WTC11 (cell line): ENCODE measurements around the gene C3orf33. TPM values are rescaled to one million over a fixed set of nuclear protein-coding genes. Genes with fewer than 3 reads are reported as not detected.

Source experiments
- ATAC-seq: fragments of 200-7000 bp; cut with Tn5 transposase; 2 replicates; pipeline ENCODE4 v1.10.0; 2021; ENCODE audit warnings: mild to moderate bottlenecking, moderate library complexity
- CTCF ChIA-PET: fragments of 300-600 bp; sonication (Branson Sonifier 250); formaldehyde crosslinking; loops from one replicate; lab custom pipeline; 2021; ENCODE audit warnings: antibody characterized with exemption; lab: Charles Lee
- POLR2A ChIA-PET: fragments of 350-600 bp; sonication (Branson Sonifier 250); formaldehyde crosslinking; loops from one replicate; lab custom pipeline; 2021; ENCODE audit warnings: antibody characterized with exemption; lab: Charles Lee
- DNase-seq: peaks from one replicate; pipeline ENCODE4 v3.0.0; 2021; ENCODE audit warnings: low spot score
- H3K27ac Mint-ChIP-seq: 2 replicates; pipeline ENCODE4 v1.8.0; 2021; ENCODE audit warnings: mixed read lengths
- H3K27me3 Mint-ChIP-seq: 2 replicates; pipeline ENCODE4 v1.8.0; 2021; ENCODE audit warnings: low read depth, mild to moderate bottlenecking, moderate library complexity, mixed read lengths
- H3K36me3 Mint-ChIP-seq: 2 replicates; pipeline ENCODE4 v1.8.0; 2021; ENCODE audit warnings: mixed read lengths
- H3K4me1 Mint-ChIP-seq: 2 replicates; pipeline ENCODE4 v1.8.0; 2022; ENCODE audit warnings: mixed read lengths
- H3K4me3 Mint-ChIP-seq: 2 replicates; pipeline ENCODE4 v1.8.0; 2021; ENCODE audit warnings: mild to moderate bottlenecking, moderate library complexity, mixed read lengths
- H3K9me3 Mint-ChIP-seq: 2 replicates; pipeline ENCODE4 v1.8.0; 2021; ENCODE audit warnings: mixed read lengths
- AR ChIP-seq: fragments of 250-450 bp; sonication (Bioruptor Pico); IDR thresholded peaks from 2 replicates; pipeline ENCODE4 v1.9.0; 2021; ENCODE audit warnings: mild to moderate bottlenecking
- ATF2 ChIP-seq: sonication (generic); formaldehyde crosslinking; IDR thresholded peaks from 2 replicates; pipeline ENCODE4 v1.8.1; 2022; ENCODE audit warnings: low read depth, missing genetic modification reagents, borderline replicate concordance
- ATF3 ChIP-seq: sonication (generic); formaldehyde crosslinking; conservative IDR thresholded peaks from 2 replicates; pipeline ENCODE4 v1.8.1; 2022; ENCODE audit warnings: mild to moderate bottlenecking, missing genetic modification reagents
- CREM ChIP-seq: sonication (generic); formaldehyde crosslinking; IDR thresholded peaks from 2 replicates; pipeline ENCODE4 v1.8.1; 2022; ENCODE audit warnings: mild to moderate bottlenecking, missing genetic modification reagents, moderate library complexity
- E2F1 ChIP-seq: sonication (generic); formaldehyde crosslinking; IDR thresholded peaks from 2 replicates; pipeline ENCODE4 v1.8.0; 2022; ENCODE audit warnings: mild to moderate bottlenecking, missing genetic modification reagents
- FOXJ3 ChIP-seq: sonication (generic); formaldehyde crosslinking; IDR thresholded peaks from 2 replicates; pipeline ENCODE4 v1.9.0; 2021; ENCODE audit warnings: missing genetic modification reagents, mild to moderate bottlenecking, borderline replicate concordance
- GTF2I ChIP-seq: fragments of 250-450 bp; sonication (Bioruptor Pico); conservative IDR thresholded peaks from 2 replicates; pipeline ENCODE4 v1.4.0; 2021; ENCODE audit warnings: mild to moderate bottlenecking
- IRF2 ChIP-seq: sonication (generic); formaldehyde crosslinking; IDR thresholded peaks from 2 replicates; pipeline ENCODE4 v1.8.0; 2022; ENCODE audit warnings: low read depth, missing genetic modification reagents, borderline replicate concordance
- MXD4 ChIP-seq: fragments of 250-450 bp; sonication (Bioruptor Pico); IDR thresholded peaks from 2 replicates; pipeline ENCODE4 v1.8.0; 2021; ENCODE audit warnings: mild to moderate bottlenecking, moderate library complexity, borderline replicate concordance
- NFE2L1 ChIP-seq: sonication (generic); formaldehyde crosslinking; IDR thresholded peaks from 2 replicates; pipeline ENCODE4 v1.8.1; 2023; ENCODE audit warnings: missing genetic modification reagents
- NR3C1 ChIP-seq: sonication (generic); formaldehyde crosslinking; conservative IDR thresholded peaks from 2 replicates; pipeline ENCODE4 v1.8.1; 2023; ENCODE audit warnings: low read depth, mild to moderate bottlenecking, missing genetic modification reagents
- PRDM15 ChIP-seq: sonication (generic); formaldehyde crosslinking; IDR thresholded peaks from 2 replicates; pipeline ENCODE4 v1.8.0; 2022; ENCODE audit warnings: missing genetic modification reagents
- PREB ChIP-seq: sonication (generic); formaldehyde crosslinking; IDR thresholded peaks from 2 replicates; pipeline ENCODE4 v1.8.1; 2022; ENCODE audit warnings: mild to moderate bottlenecking, missing genetic modification reagents, moderate library complexity, borderline replicate concordance
- RELA ChIP-seq: sonication (generic); formaldehyde crosslinking; IDR thresholded peaks from 2 replicates; pipeline ENCODE4 v1.8.1; 2022; ENCODE audit warnings: missing genetic modification reagents, mild to moderate bottlenecking, borderline replicate concordance
- SOX15 ChIP-seq: fragments of 250-450 bp; sonication (Bioruptor Pico); IDR thresholded peaks from 2 replicates; pipeline ENCODE4 v1.9.0; 2021; ENCODE audit warnings: mild to moderate bottlenecking
- TCF7 ChIP-seq: sonication (generic); formaldehyde crosslinking; IDR thresholded peaks from 2 replicates; pipeline ENCODE4 v1.8.0; 2022; ENCODE audit warnings: mild to moderate bottlenecking, low read depth, missing genetic modification reagents, moderate library complexity
- ZMAT4 ChIP-seq: fragments of 250-450 bp; sonication (Bioruptor Pico); IDR thresholded peaks from 2 replicates; pipeline ENCODE4 v1.9.0; 2021; ENCODE audit warnings: mild to moderate bottlenecking
- ZNF219 ChIP-seq: sonication (generic); formaldehyde crosslinking; IDR thresholded peaks from 2 replicates; pipeline ENCODE4 v1.8.0; 2023; ENCODE audit warnings: missing genetic modification reagents, mild to moderate bottlenecking, borderline replicate concordance
- ZNF317 ChIP-seq: sonication (generic); formaldehyde crosslinking; IDR thresholded peaks from 2 replicates; pipeline ENCODE4 v1.8.1; 2023; ENCODE audit warnings: low read depth, mild to moderate bottlenecking, moderate library complexity, missing genetic modification reagents, borderline replicate concordance
- ZNF423 ChIP-seq: fragments of 250-450 bp; sonication (Bioruptor Pico); IDR thresholded peaks from 2 replicates; pipeline ENCODE4 v2.1.2; 2022; ENCODE audit warnings: mild to moderate bottlenecking, moderate library complexity
- ZNF512 ChIP-seq: sonication (generic); formaldehyde crosslinking; IDR thresholded peaks from 2 replicates; pipeline ENCODE4 v1.8.1; 2022; ENCODE audit warnings: missing genetic modification reagents, borderline replicate concordance
- total RNA-seq: library from RNA; stranded (reverse); gene quantifications from 3 replicates; pipeline ENCODE4 v1.2.3, GENCODE V29; 2021

The C3orf33 gene
- total RNA-seq, 1 experiment from 2014 or later, result 2.8 TPM

GRCh38 chr3:155763870-155764463, 42.1 kb downstream of the C3orf33 start (continued):
- TF ChIP-seq PRDM15 (CRISPR knock-in tag) (no peak), E2F1 (no peak), ZMAT4 (no peak), MXD4 (CRISPR knock-in tag) (no peak), IRF2 (CRISPR knock-in tag) (no peak), ATF3 (CRISPR knock-in tag) (no peak), FOXJ3 (no peak), NFE2L1 (CRISPR knock-in tag) (no peak)

- H3K4me1 Mint-ChIP-seq, result peaks cover 5% of the 10 kb centered on the region
- TF ChIP-seq TCF7 (CRISPR knock-in tag), result no peak
- no peak for TF ChIP-seq NR3C1 (CRISPR knock-in tag)
- TF ChIP-seq ZNF423 (CRISPR knock-in tag), result no peak
- TF ChIP-seq GTF2I (CRISPR knock-in tag), result no peak
- H3K4me3 Mint-ChIP-seq, result no peak overlapping the region
- H3K36me3 Mint-ChIP-seq, result peaks cover 4% of the 10 kb centered on the region
- H3K27ac Mint-ChIP-seq, result no peak overlapping the region; the same call in 1 of the 2 replicates
- H3K27me3 Mint-ChIP-seq, result no peaks in the 10 kb centered on the region
- DNase-seq (no peak), ATAC-seq (no peak)
- no peaks in the 10 kb centered on the region for H3K9me3 Mint-ChIP-seq
- POLR2A ChIA-PET, result no interaction called here
- CTCF ChIA-PET, result no interaction called here
Measured at GRCh38 chr3:155760653-155761052, 45.4 kb downstream of the C3orf33 start.

GRCh38 chr3:155757577-155757976, 48.5 kb downstream of the C3orf33 start:
- no peaks in the 10 kb centered on the region for H3K36me3 Mint-ChIP-seq
- H3K9me3 Mint-ChIP-seq, result no peaks in the 10 kb centered on the region
- CTCF ChIA-PET, result interaction anchor here (1.8 to 2.1 kb wide), 2 partner anchors 43 to 48 kb away, joined by 3 to 8 read pairs; partner anchors contain the start of gene C3orf33
- no peak overlapping the region for H3K27ac Mint-ChIP-seq
- H3K4me1 Mint-ChIP-seq, result peaks cover 4% of the 10 kb centered on the region
- no peak overlapping the region for H3K4me3 Mint-ChIP-seq
- DNase-seq (no peak), ATAC-seq (no peak)
- H3K27me3 Mint-ChIP-seq, result no peaks in the 10 kb centered on the region
- POLR2A ChIA-PET, result no interaction called here
- TF ChIP-seq ZNF512 (no peak), RELA (CRISPR knock-in tag) (no peak), PREB (CRISPR knock-in tag) (no peak), ATF2 (CRISPR knock-in tag) (no peak), AR (no peak), SOX15 (CRISPR knock-in tag) (no peak), ZNF317 (CRISPR knock-in tag) (no peak), CREM (CRISPR knock-in tag) (no peak), ZNF219 (CRISPR knock-in tag) (no peak)
